HG02678 (cell line): ENCODE data around the gene OLA1.
"Not testable (repeated sequence)": the region's sequence is repeated elsewhere in the genome, so short reads cannot be mapped to it uniquely, and the experiment has no call there.

ENCODE experiments used
- ATAC-seq: cut with Tn5 transposase; IDR thresholded peaks from one replicate; pipeline ENCODE4 v1.9.1; 2021; ENCODE audit warnings: mild to moderate bottlenecking, moderate library complexity; ENCODE audit not compliant: unreplicated experiment

Gene OLA1

GRCh38 chr2:174248187-174248997 is at the start of gene OLA1:
Gene OLA1 (minus strand): TSS chr2:174248532. CDS start chr2:174246815, 1,717 bp downstream.
- ATAC-seq, result peak; percentile 98

GRCh38 chr2:174292908-174293307 is 44.6 kb upstream of the OLA1 start:
- ATAC-seq, result no peak

- ATAC-seq, result no peak
Observed at GRCh38 chr2:174286172-174286571, 37.8 kb upstream of the OLA1 start.

- no peak for ATAC-seq
Observed at GRCh38 chr2:174282441-174282840, 34.1 kb upstream of the OLA1 start.

- no peak for ATAC-seq
Observed at GRCh38 chr2:174281736-174282135, 33.4 kb upstream of the OLA1 start.

- no peak for ATAC-seq
Observed at GRCh38 chr2:174280596-174280995, 32.3 kb upstream of the OLA1 start.

DNA sequence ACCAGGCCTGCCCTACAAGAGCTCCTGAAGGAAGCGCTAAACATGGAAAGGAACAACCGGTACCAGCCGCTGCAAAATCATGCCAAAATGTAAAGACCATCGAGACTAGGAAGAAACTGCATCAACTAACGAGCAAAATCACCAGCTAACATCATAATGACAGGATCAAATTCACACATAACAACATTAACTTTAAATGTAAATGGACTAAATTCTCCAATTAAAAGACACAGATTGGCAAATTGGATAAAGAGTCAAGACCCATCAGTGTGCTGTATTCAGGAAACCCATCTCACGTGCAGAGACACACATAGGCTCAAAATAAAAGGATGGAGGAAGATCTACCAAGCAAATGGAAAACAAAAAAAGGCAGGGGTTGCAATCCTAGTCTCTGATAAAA is 21.9 kb upstream of the OLA1 start:
- ATAC-seq, result not testable (repeated sequence)

DNA sequence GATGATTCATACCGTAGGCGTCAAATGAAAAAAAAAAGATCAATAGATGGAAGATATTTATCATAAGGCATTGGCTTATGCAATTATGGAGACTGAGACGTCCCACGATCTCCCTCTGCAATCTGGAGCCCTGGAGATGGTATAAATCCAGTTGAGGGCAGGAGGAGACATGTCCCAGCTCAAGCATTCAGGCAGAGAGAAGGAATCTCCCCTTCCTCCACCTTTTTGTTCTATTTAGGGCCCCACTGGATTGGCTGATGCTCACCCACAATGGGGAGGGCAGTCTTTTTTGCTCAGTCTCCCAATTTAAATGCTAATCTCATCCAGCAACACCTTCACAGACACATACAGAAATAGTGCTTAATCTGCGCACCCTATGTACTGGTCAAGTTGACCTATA is 18.0 kb upstream of the OLA1 start:
- ATAC-seq, result no peak

DNA sequence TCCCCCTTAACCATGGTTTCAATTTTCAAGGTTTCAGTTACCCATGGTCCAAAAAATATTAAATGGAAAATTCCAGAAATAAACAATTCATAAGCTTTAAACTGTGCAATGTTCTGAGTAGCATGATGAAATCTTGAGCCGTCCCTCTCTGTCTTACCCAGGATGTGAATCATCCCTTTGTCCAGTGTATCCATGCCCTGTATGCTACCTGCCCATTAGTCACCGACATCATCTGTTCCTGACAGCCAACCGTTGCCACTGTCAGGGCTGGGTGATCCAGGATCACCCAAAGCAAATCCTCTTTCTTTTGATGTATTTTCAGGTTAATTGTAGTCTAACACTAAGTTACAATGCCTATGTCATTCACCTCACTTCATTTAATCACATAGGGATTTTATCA is 15.7 kb upstream of the OLA1 start:
- ATAC-seq, result no peak

- no peak for ATAC-seq
Observed at GRCh38 chr2:174259981-174260380, 11.6 kb upstream of the OLA1 start.

DNA sequence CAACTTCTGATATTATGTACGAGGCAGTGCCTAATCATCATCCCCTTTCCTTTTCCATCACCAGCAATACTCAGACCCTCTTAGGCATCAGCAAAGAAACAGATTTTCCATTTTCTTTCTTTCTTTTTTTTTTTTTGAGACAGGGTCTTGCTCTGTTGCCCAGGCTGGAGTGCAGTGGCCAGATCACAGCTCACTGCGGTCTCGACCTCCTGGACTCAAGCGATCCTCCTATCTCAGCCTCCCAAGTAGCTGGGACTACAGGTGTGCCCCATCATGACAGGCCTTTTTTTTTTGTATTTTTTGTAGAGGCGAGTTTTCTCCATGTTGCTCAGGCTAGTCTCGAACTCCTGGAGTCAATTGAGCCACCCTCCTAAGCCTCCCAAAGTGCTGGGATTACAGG is 5.9 kb upstream of the OLA1 start:
- no peak for ATAC-seq

GRCh38 chr2:174248998-174249592 is 763 bp upstream of the OLA1 start:
- ATAC-seq, result no peak

DNA sequence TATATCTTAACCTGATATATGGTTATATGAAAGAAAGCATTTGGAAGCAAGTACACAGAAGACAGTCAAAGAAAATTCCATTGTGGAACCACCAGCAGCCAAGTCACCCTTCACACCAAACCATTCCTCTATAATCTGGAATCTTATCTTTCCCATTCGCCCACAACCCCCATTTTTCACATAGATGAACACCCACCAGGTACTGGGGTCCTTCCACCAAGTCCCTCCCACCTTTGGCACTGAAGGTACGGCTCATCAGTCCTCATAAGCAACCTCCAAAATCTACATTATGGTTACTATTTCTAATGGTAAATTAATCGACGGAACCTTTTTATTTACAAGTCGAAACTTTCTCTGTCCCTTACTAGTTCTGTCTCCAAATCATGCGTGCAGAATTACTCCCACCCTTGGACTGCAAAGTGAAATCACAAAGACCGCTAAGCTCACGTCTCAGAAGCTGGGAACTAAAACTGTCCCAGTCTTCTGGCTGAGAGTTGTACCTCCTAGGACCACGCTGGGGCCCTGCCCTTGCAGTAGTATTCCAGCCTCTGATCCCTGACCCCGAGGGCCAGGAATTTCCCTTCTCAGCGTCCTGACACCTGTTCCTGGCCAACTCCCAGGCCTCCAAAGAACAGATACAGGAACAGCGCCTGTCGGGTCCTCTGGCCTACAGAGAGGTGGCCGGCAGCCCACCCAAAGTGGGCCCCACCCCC is 702 bp downstream of the OLA1 start:
- peak; percentile 3 for ATAC-seq

GRCh38 chr2:174246944-174247381 is 1.4 kb downstream of the OLA1 start:
- no peak for ATAC-seq

GRCh38 chr2:174245628-174246027 is 2.7 kb downstream of the OLA1 start:
- ATAC-seq, result not testable (repeated sequence)

DNA sequence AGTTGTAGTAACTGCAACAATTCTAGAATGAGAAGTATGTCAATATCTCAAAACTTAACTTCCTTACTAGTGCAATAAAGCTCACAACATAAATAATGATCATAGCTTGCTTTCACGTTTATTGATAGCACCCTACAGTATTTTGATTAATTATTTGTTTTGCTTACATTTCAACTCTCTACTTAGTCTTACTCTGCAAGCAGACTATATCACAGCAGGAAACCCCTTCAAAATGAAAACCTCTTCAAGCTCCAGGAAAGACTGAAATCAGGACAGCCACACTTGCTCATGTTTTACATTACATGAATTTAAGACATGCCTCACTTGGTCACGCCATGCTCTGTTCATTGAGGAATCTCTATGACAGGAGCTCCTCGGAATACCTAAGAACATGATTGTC is 3.3 kb downstream of the OLA1 start:
- no peak for ATAC-seq

DNA sequence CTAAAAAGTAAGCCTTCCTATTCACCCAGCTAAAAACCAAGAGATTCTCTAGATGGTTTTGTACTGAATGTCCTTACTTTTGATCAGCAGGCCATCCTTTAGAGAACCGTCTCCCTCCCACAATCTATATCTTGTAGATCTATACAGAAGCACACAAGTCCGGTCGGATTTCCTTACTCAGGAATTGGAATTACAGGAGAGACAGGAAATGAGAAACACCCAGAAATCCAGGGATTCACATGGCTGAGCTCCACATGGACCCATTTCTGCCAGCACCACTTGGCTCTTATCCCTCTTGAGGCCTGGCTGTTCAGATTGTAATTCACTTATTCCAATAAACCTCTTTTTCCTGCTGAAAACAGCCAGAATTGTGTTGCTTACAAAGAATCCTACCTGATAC is 4.5 kb downstream of the OLA1 start:
- ATAC-seq, result no peak

DNA sequence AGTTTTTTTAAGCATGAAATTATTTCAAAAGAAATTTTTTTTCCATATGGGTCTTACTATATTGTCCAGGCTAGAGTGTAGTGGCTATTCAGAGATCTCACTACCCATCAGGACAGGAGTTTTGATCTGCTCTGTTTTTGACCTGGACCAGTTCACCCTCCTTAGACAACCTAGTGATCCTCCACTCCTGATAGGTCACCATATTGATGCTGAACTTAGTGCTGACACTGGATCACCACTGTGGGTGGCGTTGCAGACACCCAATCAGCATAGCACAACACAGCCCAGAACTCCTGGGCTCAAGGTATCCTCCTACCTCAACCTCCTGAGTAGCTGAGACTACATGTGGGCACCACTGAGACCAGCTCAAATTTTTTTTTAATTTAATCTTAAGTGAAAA is 8.2 kb downstream of the OLA1 start:
- ATAC-seq, result no peak

DNA sequence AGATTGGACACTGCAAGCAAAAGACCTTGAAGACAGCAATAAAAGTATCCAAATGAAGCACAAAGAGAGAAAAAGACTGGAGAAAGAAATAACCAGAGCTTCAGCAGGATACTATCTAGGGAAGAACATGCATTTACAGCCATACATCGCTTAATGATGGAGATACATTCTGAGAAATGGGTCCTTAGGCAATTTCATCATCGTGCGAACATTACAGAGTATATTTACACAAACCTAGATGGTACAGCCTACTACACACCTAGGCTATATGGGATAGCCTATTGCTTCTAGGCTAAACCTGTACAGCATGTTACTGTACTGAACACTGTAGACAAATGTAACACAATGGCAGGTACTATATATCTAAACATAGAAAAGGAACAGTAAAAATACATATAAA is 11.9 kb downstream of the OLA1 start:
- no peak for ATAC-seq

GRCh38 chr2:174235680-174236079 is 12.7 kb downstream of the OLA1 start:
- ATAC-seq, result no peak

DNA sequence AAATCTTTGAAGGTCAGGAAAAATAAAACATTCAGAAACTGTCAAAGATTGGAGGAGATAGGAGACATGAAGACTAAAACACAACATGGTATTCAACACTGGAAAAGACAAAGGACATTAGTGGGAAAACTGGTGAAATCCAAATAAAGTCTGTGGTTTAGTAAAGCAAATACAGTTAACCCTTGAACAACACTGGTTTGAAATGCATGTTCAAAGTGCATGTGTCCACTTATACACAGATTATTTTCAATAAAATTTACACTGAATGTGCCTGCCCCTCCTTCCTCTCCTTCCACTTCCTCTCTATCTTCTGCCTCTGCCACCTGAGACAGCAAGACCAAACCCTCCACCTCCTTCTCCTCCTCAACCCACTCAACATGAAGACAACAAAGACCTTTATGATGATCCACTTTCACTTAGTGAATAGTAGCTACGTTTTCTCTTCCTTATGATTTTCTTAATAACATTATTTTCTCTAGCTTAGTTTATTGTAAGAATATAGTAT is 14.5 kb downstream of the OLA1 start:
- ATAC-seq, result no peak

- no peak for ATAC-seq
Observed at GRCh38 chr2:174227748-174228147, 20.6 kb downstream of the OLA1 start.
